Muscle of leg (tissue), 11 donors: ENCODE results near the gene CEP78. TPM values are rescaled to one million over a fixed set of nuclear protein-coding genes. Genes with fewer than 3 reads are reported as not detected.
"Not testable (repeated sequence)": the region's sequence is repeated elsewhere in the genome, so short reads cannot be mapped to it uniquely, and the experiment has no call there.

Experiments used
- DNase-seq: peaks from one replicate; pipeline ENCODE4 v3.0.0; 2013
- H3K27ac ChIP-seq: one replicate; pipeline ENCODE4 v1.5.1; 2013; ENCODE audit warnings: mild to moderate bottlenecking, low read length, control low read depth
- H3K27me3 ChIP-seq: one replicate; pipeline ENCODE4 v1.6.1; 2013; ENCODE audit warnings: low read length; ENCODE audit not compliant: control insufficient read depth, insufficient read depth
- H3K36me3 ChIP-seq: one replicate; pipeline ENCODE4 v1.6.1; 2013; ENCODE audit warnings: low read length; ENCODE audit not compliant: control insufficient read depth, insufficient read depth
- H3K4me1 ChIP-seq: one replicate; pipeline ENCODE4 v1.6.1; 2013; ENCODE audit warnings: low read length; ENCODE audit not compliant: control insufficient read depth, insufficient read depth
- H3K4me3 ChIP-seq: one replicate; pipeline ENCODE4 v1.5.1; 2013; ENCODE audit warnings: low read length, control low read depth
- H3K9me3 ChIP-seq: replicated peaks from 2 replicates; pipeline ENCODE4 v1.6.1; 2013; ENCODE audit warnings: low read depth, low read length; ENCODE audit not compliant: control insufficient read depth
- WGBS: methylation state at CpG from one replicate; pipeline ENCODE4 v1.1.5; 2013; ENCODE audit warnings: missing lambda C conversion rate; ENCODE audit not compliant: insufficient coverage; 5-methylcytosine and 5-hydroxymethylcytosine counted together
- polyA plus RNA-seq, 8 donors: library from polyadenylated mRNA; unstranded; fragments of 120-200 nt; gene quantifications; one replicate each; pipeline versions ENCODE4 v1.2.1 to v1.2.3, GENCODE V29; 2013; ENCODE audit warnings: inconsistent platforms in 1 of 8, low replicate concordance in 1 of 8; ENCODE audit not compliant: insufficient read length in 8 of 8, insufficient read depth in 1 of 8
- total RNA-seq: library from RNA; stranded (reverse); fragments of 120-200 nt; gene quantifications from one replicate; pipeline ENCODE4 v1.2.4, GENCODE V29; 2013

Gene CEP78
- total and polyA plus RNA-seq, 9 donors: 12.6 to 22.6 (median 16.9) TPM

DNA sequence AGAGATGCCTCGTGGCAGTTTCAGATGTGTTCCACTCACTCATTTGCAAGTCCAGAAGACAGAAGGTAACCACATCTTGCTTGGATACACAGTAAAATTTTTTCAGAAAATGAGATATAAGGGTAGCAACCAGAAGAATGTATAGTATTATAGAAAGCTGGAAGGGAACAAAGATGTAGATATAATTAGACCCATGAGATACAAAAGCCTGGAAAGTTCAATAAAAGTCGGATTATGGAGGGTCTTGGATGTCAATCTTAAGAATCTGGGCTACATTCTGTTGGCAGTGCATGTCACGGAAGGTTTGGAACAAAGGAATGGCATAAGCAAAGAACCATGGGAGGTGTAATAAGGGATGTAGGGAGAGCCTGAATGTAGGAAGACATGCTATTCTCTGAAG, 5.1 kb upstream of the CEP78 start:
- Histone ChIP-seq H3K4me1 (no peaks in the 10 kb centered on the region), H3K27me3 (no peaks in the 10 kb centered on the region), H3K36me3 (no peaks in the 10 kb centered on the region), H3K27ac (no peak overlapping the region), H3K4me3 (no peak overlapping the region), H3K9me3 (no peaks in the 10 kb centered on the region)
- 44% methylated on average over 2 of the region's 3 CpGs for WGBS
- DNase-seq: no peak

DNA sequence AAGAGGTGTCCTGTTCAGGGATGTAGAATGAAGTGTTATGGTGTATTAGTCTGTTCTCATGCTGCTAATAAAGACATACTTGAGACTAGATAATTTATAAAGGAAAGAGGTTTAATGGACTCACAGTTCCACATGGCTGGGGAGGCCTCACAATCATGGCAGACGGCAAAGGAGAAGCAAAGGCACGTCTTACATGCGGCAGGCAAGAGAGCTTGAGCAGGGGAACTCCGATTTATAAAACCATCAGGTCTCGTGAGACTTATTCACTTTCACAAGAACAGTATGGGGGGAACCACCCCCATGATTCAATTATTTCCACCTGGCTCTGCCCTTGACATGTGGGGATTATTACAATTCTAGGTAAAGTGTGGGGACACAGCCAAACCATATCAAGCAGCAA, 3.4 kb upstream of the CEP78 start:
- no CpG with 5 or more reads among the region's 5 CpGs for WGBS
- not testable (repeated sequence) for H3K36me3 ChIP-seq, DNase-seq

DNA sequence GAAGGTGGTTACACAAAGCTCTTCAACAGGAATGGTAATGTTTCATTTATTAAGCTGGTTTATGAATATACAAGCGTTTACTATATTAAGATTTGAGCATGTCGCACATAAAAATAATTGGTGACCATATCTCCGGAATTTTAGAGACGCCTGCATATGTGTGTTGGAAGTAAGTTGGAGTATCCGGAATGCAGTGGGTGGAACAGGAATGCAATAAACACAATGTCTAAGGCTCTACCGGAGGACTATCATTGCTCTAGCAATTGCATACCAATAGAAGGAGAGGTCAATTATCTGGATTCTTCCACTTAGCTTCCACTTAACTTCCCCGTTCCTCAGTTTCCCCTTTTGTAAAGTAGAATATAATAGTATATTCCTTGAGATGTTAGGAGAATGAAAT, 1.1 kb upstream of the CEP78 start:
- Histone ChIP-seq H3K36me3 (no peaks in the 10 kb centered on the region), H3K9me3 (no peaks in the 10 kb centered on the region), H3K27me3 (no peaks in the 10 kb centered on the region), H3K4me3 (peak overlapping the region; percentile 62), H3K27ac (no peak overlapping the region), H3K4me1 (no peaks in the 10 kb centered on the region)
- 80% methylated on average over 2 of the region's 7 CpGs for WGBS
- DNase-seq: peak; percentile 22

More for the DNA sequence above, 3.4 kb upstream of the CEP78 start:
- not testable (repeated sequence) for H3K4me1 ChIP-seq, H3K27ac ChIP-seq, H3K27me3 ChIP-seq, H3K9me3 ChIP-seq, H3K4me3 ChIP-seq

- DNase-seq: peak; percentile 46
- peak overlapping the region; percentile 74 for H3K27ac ChIP-seq
Observed at GRCh38 chr9:78235256-78235761, 566 bp upstream of the CEP78 start.

DNA sequence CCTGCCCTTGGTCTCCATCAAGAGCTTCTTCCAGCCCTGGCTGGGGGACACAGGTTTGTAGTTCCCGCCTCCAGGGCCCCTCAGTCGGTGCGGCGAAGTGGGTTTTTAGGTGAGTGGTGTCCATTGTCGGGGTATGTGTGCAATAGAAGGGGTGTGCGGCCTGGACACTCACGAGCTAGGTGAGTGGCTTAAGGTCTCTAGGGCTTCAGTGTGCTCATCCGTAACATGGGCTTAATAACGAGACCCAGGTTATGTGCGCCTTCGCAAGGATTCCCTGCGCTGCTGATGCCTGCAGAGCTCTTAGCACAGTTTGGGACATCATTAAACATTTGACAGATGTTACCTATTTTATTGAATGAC, 656 bp downstream of the CEP78 start:
- Histone ChIP-seq H3K9me3 (no peaks in the 10 kb centered on the region), H3K27ac (peak overlapping the region; percentile 74), H3K36me3 (no peaks in the 10 kb centered on the region), H3K4me3 (peak overlapping the region; percentile 62), H3K4me1 (no peaks in the 10 kb centered on the region), H3K27me3 (no peaks in the 10 kb centered on the region)
- WGBS: 0% methylated on average over 7 of the region's 12 CpGs
- DNase-seq: no peak

More at GRCh38 chr9:78235256-78235761, 566 bp upstream of the CEP78 start:
- no peaks in the 10 kb centered on the region for H3K36me3 ChIP-seq
- no peaks in the 10 kb centered on the region for H3K9me3 ChIP-seq
- WGBS: 0% methylated on average over 6 of the region's 17 CpGs
- H3K4me1 ChIP-seq: no peaks in the 10 kb centered on the region
- no peaks in the 10 kb centered on the region for H3K27me3 ChIP-seq
- peak overlapping the region; percentile 62 for H3K4me3 ChIP-seq

GRCh38 chr9:78238046-78239038, 2.5 kb downstream of the CEP78 start:
- no peak overlapping the region for H3K27ac ChIP-seq
- no peak overlapping the region for H3K4me3 ChIP-seq
- H3K36me3 ChIP-seq: peaks cover 7% of the 10 kb centered on the region
- no peaks in the 10 kb centered on the region for H3K9me3 ChIP-seq
- WGBS: 80% methylated on average over 12 of the region's 13 CpGs
- peak; percentile 8 for DNase-seq
- no peaks in the 10 kb centered on the region for H3K27me3 ChIP-seq
- H3K4me1 ChIP-seq: no peaks in the 10 kb centered on the region

GRCh38 chr9:78239506-78239905, 3.6 kb downstream of the CEP78 start:
- DNase-seq: no peak
- Histone ChIP-seq H3K27ac (no peak overlapping the region), H3K4me3 (no peak overlapping the region), H3K27me3 (no peaks in the 10 kb centered on the region), H3K4me1 (no peaks in the 10 kb centered on the region), H3K36me3 (peaks cover 12% of the 10 kb centered on the region), H3K9me3 (no peaks in the 10 kb centered on the region)
- 58% methylated on average over 5 of the region's 5 CpGs for WGBS

GRCh38 chr9:78242041-78242440, 6.2 kb downstream of the CEP78 start:
- Histone ChIP-seq H3K9me3 (no peaks in the 10 kb centered on the region), H3K4me1 (no peaks in the 10 kb centered on the region), H3K27me3 (no peaks in the 10 kb centered on the region), H3K36me3 (peaks cover 12% of the 10 kb centered on the region), H3K27ac (no peak overlapping the region), H3K4me3 (no peak overlapping the region)
- WGBS: no CpG with 5 or more reads among the region's 4 CpGs
- no peak for DNase-seq

- H3K9me3 ChIP-seq: no peaks in the 10 kb centered on the region
Observed at GRCh38 chr9:78243130-78243529, 7.3 kb downstream of the CEP78 start.

GRCh38 chr9:78245401-78245800, 9.5 kb downstream of the CEP78 start:
- no peak overlapping the region for H3K4me3 ChIP-seq
- no CpG with 5 or more reads among the region's 1 CpG for WGBS
- no peaks in the 10 kb centered on the region for H3K4me1 ChIP-seq
- H3K9me3 ChIP-seq: no peaks in the 10 kb centered on the region
- DNase-seq: no peak
- H3K27me3 ChIP-seq: no peaks in the 10 kb centered on the region
- no peak overlapping the region for H3K27ac ChIP-seq
- peaks cover 16% of the 10 kb centered on the region for H3K36me3 ChIP-seq

More at GRCh38 chr9:78243130-78243529, 7.3 kb downstream of the CEP78 start:
- Histone ChIP-seq H3K27me3 (no peaks in the 10 kb centered on the region), H3K36me3 (peaks cover 16% of the 10 kb centered on the region), H3K4me3 (no peak overlapping the region), H3K4me1 (no peaks in the 10 kb centered on the region), H3K27ac (no peak overlapping the region)
- DNase-seq: no peak
- WGBS: 100% methylated on average over 1 of the region's 1 CpG
